Effector memory CD4-positive, alpha-beta T cell (primary cell): ENCODE measurements around the gene FICD.

Experiments used
- DNase-seq, 3 donors: peaks; one replicate each; pipeline ENCODE4 v3.0.0-alpha.2; 2020
- H3K27ac ChIP-seq: 2 replicates; pipeline ENCODE4 v1.7.0; 2013; ENCODE audit warnings: mild to moderate bottlenecking, low read length, moderate library complexity; ENCODE audit not compliant: insufficient read depth, poor library complexity, severe bottlenecking
- H3K27me3 ChIP-seq: replicated peaks from 2 replicates; pipeline ENCODE4 v1.7.0; 2013; ENCODE audit warnings: mild to moderate bottlenecking, low read length; ENCODE audit not compliant: insufficient read depth, control insufficient read depth, poor library complexity, severe bottlenecking
- H3K36me3 ChIP-seq: 2 replicates; pipeline ENCODE4 v1.7.0; 2013; ENCODE audit warnings: mild to moderate bottlenecking, low read length, moderate library complexity; ENCODE audit not compliant: control insufficient read depth, insufficient read depth
- H3K4me1 ChIP-seq: 2 replicates; pipeline ENCODE4 v1.7.0; 2013; ENCODE audit warnings: low read length, mild to moderate bottlenecking; ENCODE audit not compliant: control insufficient read depth, insufficient read depth, poor library complexity, severe bottlenecking
- H3K4me3 ChIP-seq: 2 replicates; pipeline ENCODE4 v1.7.0; 2013; ENCODE audit warnings: low read length, low read depth, mild to moderate bottlenecking; ENCODE audit not compliant: insufficient read depth, poor library complexity, severe bottlenecking
- H3K9me3 ChIP-seq: 2 replicates; pipeline ENCODE4 v1.7.0; 2013; ENCODE audit warnings: mild to moderate bottlenecking, low read length, moderate library complexity; ENCODE audit not compliant: control insufficient read depth

The FICD gene

GRCh38 chr12:108559007-108559655 lies 44.1 kb downstream of the FICD start:
- Histone ChIP-seq H3K27me3 (no peaks in the 10 kb centered on the region), H3K4me1 (peaks cover 25% of the 10 kb centered on the region), H3K36me3 (peaks cover 2% of the 10 kb centered on the region), H3K4me3 (no peak overlapping the region), H3K9me3 (no peaks in the 10 kb centered on the region), H3K27ac (no peak overlapping the region)
- DNase-seq: no peak

GRCh38 chr12:108559748-108560147 lies 44.7 kb downstream of the FICD start:
- Histone ChIP-seq H3K36me3 (peaks cover 8% of the 10 kb centered on the region), H3K4me1 (peaks cover 25% of the 10 kb centered on the region), H3K27ac (peak overlapping the region; percentile 90), H3K9me3 (no peaks in the 10 kb centered on the region), H3K4me3 (peak overlapping the region; percentile 96), H3K27me3 (no peaks in the 10 kb centered on the region)
- DNase-seq: no peak

GRCh38 chr12:108560321-108560721 lies 45.2 kb downstream of the FICD start:
- no peak for DNase-seq

DNA sequence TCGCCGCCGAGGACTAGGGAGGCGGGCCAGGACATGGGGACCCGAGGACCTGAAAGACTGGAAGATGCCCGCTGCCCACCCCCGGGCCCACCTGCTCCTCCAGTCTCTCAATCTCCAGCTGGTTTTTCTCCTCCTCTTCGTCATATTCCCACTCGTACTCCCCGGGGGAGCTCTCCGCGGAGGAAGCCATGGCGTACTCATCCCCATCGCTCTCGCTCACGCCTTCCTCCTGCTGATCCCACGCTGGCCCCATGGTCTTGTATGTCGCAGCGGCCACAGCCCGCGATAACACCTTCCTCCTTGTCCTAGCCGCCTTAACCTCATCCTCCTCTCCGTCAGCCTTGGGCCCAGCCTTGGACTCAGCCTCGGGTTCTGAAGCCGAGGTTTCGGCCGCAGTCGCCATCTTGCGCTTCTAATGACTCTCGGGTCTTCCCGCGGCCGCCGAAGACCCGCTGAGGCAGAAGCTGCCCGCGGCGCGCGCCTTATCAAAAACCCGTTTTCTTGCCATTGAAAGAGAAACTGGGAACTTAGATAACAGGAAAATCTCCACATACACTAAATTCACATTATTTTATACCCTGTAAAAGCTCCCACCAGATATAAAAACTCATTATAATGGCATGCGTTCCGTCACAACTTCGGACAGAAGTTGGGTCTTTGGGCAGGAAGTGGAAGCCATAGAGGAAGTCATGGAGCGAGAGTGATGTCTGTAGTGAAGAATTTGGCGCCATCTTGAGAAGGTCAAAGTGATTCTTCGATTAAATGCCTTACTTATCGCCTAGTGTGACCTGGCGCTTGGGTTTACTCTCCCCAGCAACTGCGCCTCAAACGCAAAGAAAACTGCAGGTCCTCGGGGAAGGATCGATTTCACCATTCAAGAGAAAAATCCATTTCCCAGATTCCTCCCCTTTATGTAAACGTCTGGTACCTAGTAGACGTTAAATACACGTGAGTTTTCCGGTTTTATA lies 46.0 kb downstream of the FICD start, which contains the start of gene SART3:
SART3 (minus strand) TSS at position 422 of the 968 bp plus-strand sequence; CDS start at position 403, 19 bp downstream.
- Histone ChIP-seq H3K27ac (peak within 1 kb of the TSS; percentile 90), H3K4me3 (peak within 1 kb of the TSS; percentile 96), H3K27me3 (no peaks in the 10 kb centered on the region), H3K9me3 (no peaks in the 10 kb centered on the region), H3K4me1 (peaks cover 30% of the 10 kb centered on the region), H3K36me3 (peaks cover 19% of the 10 kb centered on the region)
- DNase-seq: peak; percentile 47 to 74 (median 70)

More at GRCh38 chr12:108560321-108560721, 45.2 kb downstream of the FICD start:
- Histone ChIP-seq H3K36me3 (peaks cover 14% of the 10 kb centered on the region), H3K4me3 (peak overlapping the region; percentile 96), H3K4me1 (peaks cover 25% of the 10 kb centered on the region), H3K27ac (peak overlapping the region; percentile 90), H3K27me3 (no peaks in the 10 kb centered on the region), H3K9me3 (no peaks in the 10 kb centered on the region)

- peak overlapping the region; percentile 96 for H3K4me3 ChIP-seq
- no peaks in the 10 kb centered on the region for H3K27me3 ChIP-seq
- H3K9me3 ChIP-seq: no peaks in the 10 kb centered on the region
- H3K27ac ChIP-seq: peak overlapping the region; percentile 90
- H3K4me1 ChIP-seq: peaks cover 36% of the 10 kb centered on the region
- peaks cover 28% of the 10 kb centered on the region for H3K36me3 ChIP-seq
- DNase-seq: no peak
Measured at GRCh38 chr12:108561852-108562347, 46.8 kb downstream of the FICD start.

DNA sequence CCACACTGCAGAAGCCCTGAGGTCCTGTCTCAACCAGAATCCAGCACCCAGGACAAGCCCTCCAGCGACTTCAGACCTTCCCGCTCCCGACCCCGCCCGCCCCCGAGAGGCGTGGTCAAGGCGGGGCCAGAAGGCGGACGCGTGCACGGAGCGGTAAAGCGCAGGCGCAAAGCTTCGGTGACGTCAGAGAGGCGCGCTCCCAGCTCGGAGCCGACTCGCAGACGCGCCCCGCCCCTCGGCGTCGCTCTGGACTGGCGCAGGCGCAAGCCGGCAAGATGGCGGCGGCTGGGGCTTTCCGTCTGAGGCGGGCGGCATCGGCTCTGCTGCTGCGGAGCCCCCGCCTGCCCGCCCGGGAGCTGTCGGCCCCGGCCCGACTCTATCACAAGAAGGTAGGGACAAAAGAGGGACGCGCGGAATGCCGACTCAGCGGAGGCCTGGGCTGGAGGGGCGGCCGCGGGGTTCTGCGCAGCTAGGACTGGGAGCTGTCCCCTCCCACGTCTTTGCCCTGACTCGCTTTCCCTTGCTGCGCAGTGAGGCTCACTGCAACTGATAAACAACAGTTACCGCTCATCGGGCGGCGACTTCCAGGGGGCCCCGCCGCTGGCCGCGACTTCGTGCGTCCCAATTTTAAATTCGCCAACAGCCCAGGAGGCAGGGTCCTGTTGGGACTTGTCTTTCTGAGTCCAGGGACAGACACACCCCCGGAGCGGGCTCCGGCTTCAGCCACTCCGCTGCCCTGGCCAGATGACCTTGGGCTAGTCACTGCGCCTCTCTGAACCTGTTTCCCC lies 47.5 kb downstream of the FICD start, which contains the start of gene ISCU:
ISCU (plus strand) TSS at position 249 of the 788 bp plus-strand sequence; CDS start at position 276, 27 bp downstream.
- DNase-seq: peak; percentile 96 to 99 (median 98)
- peak within 1 kb of the TSS; percentile 96 for H3K4me3 ChIP-seq
- peaks cover 36% of the 10 kb centered on the region for H3K4me1 ChIP-seq
- H3K9me3 ChIP-seq: no peaks in the 10 kb centered on the region
- peaks cover 34% of the 10 kb centered on the region for H3K36me3 ChIP-seq
- no peaks in the 10 kb centered on the region for H3K27me3 ChIP-seq
- H3K27ac ChIP-seq: peak within 1 kb of the TSS; percentile 90

- no peaks in the 10 kb centered on the region for H3K9me3 ChIP-seq
- H3K36me3 ChIP-seq: peaks cover 38% of the 10 kb centered on the region
- H3K27ac ChIP-seq: peak overlapping the region; percentile 90
- DNase-seq: peak; percentile 70 to 80 (median 79)
- H3K27me3 ChIP-seq: no peaks in the 10 kb centered on the region
- H3K4me3 ChIP-seq: peak overlapping the region; percentile 96
- H3K4me1 ChIP-seq: peaks cover 41% of the 10 kb centered on the region
Measured at GRCh38 chr12:108563136-108563803, 48.2 kb downstream of the FICD start.

GRCh38 chr12:108563804-108564151 lies 48.7 kb downstream of the FICD start:
- Histone ChIP-seq H3K36me3 (peaks cover 38% of the 10 kb centered on the region), H3K9me3 (no peaks in the 10 kb centered on the region), H3K27me3 (no peaks in the 10 kb centered on the region), H3K27ac (peak overlapping the region; percentile 90), H3K4me3 (peak overlapping the region; percentile 96), H3K4me1 (peaks cover 45% of the 10 kb centered on the region)
- DNase-seq: no peak

DNA sequence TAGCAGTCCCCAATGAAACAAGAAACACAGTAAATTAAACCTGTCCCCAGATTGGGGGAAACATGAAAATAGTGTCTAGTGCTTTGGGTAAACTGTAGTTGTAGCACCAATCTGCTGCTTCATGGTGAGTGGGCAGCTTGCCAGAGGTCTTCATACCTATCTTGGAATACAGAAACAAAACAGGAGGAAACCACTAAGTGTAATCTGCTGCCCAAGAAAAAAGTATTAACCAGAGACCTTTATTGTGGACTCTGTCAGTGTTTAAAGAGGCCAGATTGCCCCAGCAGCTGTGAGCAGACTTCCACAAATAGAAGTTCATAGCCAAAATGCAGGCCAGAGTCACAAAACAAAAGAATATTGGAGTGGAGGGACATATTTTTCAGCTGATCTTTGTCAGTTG lies 49.6 kb downstream of the FICD start:
- no peak overlapping the region for H3K4me3 ChIP-seq
- peaks cover 42% of the 10 kb centered on the region for H3K4me1 ChIP-seq
- DNase-seq: no peak
- H3K9me3 ChIP-seq: no peaks in the 10 kb centered on the region
- no peaks in the 10 kb centered on the region for H3K27me3 ChIP-seq
- H3K36me3 ChIP-seq: peaks cover 38% of the 10 kb centered on the region
- H3K27ac ChIP-seq: peak overlapping the region; percentile 90
